ENCODE measurements around the gene S100A9.
"Not testable (repeated sequence)": the region's sequence is repeated elsewhere in the genome, so short reads cannot be mapped to it uniquely, and the experiment has no call there.

The S100A9 gene

GRCh38 chr1:153345187-153346076 is 12.2 kb upstream of the S100A9 start:
- no peak for DNase-seq

- no peak for DNase-seq
Observed at GRCh38 chr1:153346077-153346723, 11.5 kb upstream of the S100A9 start.

- not testable (repeated sequence) for DNase-seq
Observed at GRCh38 chr1:153347049-153347448, 10.6 kb upstream of the S100A9 start.

GRCh38 chr1:153347856-153348255 is 9.8 kb upstream of the S100A9 start:
- DNase-seq: no peak

- DNase-seq: no peak
Observed at GRCh38 chr1:153348511-153349362, 8.9 kb upstream of the S100A9 start, which contains the start of gene PGLYRP4. TSS of gene PGLYRP4 (minus strand) at chr1:153348841. CDS start at chr1:153347932, 909 bp downstream.

GRCh38 chr1:153349363-153350320 is 8.0 kb upstream of the S100A9 start:
- DNase-seq: no peak

- DNase-seq: no peak
Observed at GRCh38 chr1:153350321-153350957, 7.2 kb upstream of the S100A9 start.

GRCh38 chr1:153352523-153352922 is 5.1 kb upstream of the S100A9 start:
- peak; percentile 61 for DNase-seq

- no peak for DNase-seq
Observed at GRCh38 chr1:153353226-153353947, 4.3 kb upstream of the S100A9 start.

GRCh38 chr1:153354515-153355193 is 3.0 kb upstream of the S100A9 start:
- no peak for DNase-seq

GRCh38 chr1:153355445-153356071 is 2.1 kb upstream of the S100A9 start:
- DNase-seq: no peak

- no peak for DNase-seq
Observed at GRCh38 chr1:153356392-153357075, 1.1 kb upstream of the S100A9 start.

GRCh38 chr1:153357076-153357852 is 390 bp upstream of the S100A9 start:
- no peak for DNase-seq

- DNase-seq: no peak
Observed at GRCh38 chr1:153358691-153358975, 979 bp downstream of the S100A9 start.

- no peak for DNase-seq
Observed at GRCh38 chr1:153359241-153359640, 1.6 kb downstream of the S100A9 start.

- no peak for DNase-seq
Observed at GRCh38 chr1:153360190-153360589, 2.5 kb downstream of the S100A9 start.

- DNase-seq: no peak
Observed at GRCh38 chr1:153360592-153361479, 3.2 kb downstream of the S100A9 start.
